Caco-2 (cell line): Measurements from ENCODE around the gene HAX1. TPM values are rescaled to one million over a fixed set of nuclear protein-coding genes. Genes with fewer than 3 reads are reported as not detected.

Source experiments
- BruUV-seq: library from RNA; stranded (reverse); fragments of 400-500 nt; replicated peaks from 2 replicates; lab custom pipeline; 2021; lab: Mats Ljungman, UMichigan
- CTCF ChIA-PET: fragments of 300-600 bp; sonication (Branson Sonifier 250); formaldehyde crosslinking; loops from one replicate; lab custom pipeline; 2022; ENCODE audit warnings: antibody characterized with exemption; lab: Charles Lee
- POLR2A ChIA-PET: fragments of 300-600 bp; sonication (Branson Sonifier 250); formaldehyde crosslinking; loops from one replicate; lab custom pipeline; 2022; ENCODE audit warnings: antibody characterized with exemption; lab: Charles Lee
- DNase-seq, 2 experiments: peaks; one replicate each; pipeline versions ENCODE4 v3.0.0 to v3.0.0-alpha.2; 2020 to 2022
- H3K27me3 ChIP-seq: replicated peaks from 2 replicates; pipeline ENCODE4 v1.6.0; 2011; ENCODE audit warnings: low read length; ENCODE audit not compliant: control insufficient read depth, insufficient read depth
- H3K36me3 ChIP-seq: 2 replicates; pipeline ENCODE4 v1.5.1; 2011; ENCODE audit warnings: low read length; ENCODE audit not compliant: control insufficient read depth, insufficient read depth
- H3K4me1 ChIP-seq: fragments of 250-450 bp; sonication (Bioruptor Pico); 2 replicates; pipeline ENCODE4 v1.5.1; 2020; ENCODE audit warnings: mild to moderate bottlenecking
- H3K4me3 ChIP-seq: 2 replicates; pipeline ENCODE4 v1.5.1; 2011; ENCODE audit warnings: low read depth, mild to moderate bottlenecking, control low read depth, low read length
- H3K9me3 ChIP-seq: fragments of 250-450 bp; sonication (Bioruptor Pico); 2 replicates; pipeline ENCODE4 v1.5.1; 2020; ENCODE audit warnings: mild to moderate bottlenecking, moderate library complexity
- H3K27ac Mint-ChIP-seq: one replicate; pipeline ENCODE4 v1.8.0; 2022; ENCODE audit warnings: mixed read lengths; ENCODE audit not compliant: unreplicated experiment
- H3K27me3 Mint-ChIP-seq: one replicate; pipeline ENCODE4 v1.8.0; 2022; ENCODE audit warnings: mixed read lengths; ENCODE audit not compliant: insufficient read depth, unreplicated experiment
- H3K36me3 Mint-ChIP-seq: one replicate; pipeline ENCODE4 v1.8.0; 2022; ENCODE audit warnings: mild to moderate bottlenecking, mixed read lengths; ENCODE audit not compliant: insufficient read depth, unreplicated experiment
- H3K4me1 Mint-ChIP-seq: one replicate; pipeline ENCODE4 v1.8.0; 2022; ENCODE audit warnings: low read depth, mixed read lengths; ENCODE audit not compliant: unreplicated experiment
- H3K4me3 Mint-ChIP-seq: one replicate; pipeline ENCODE4 v1.8.0; 2022; ENCODE audit warnings: mild to moderate bottlenecking, moderate library complexity, mixed read lengths; ENCODE audit not compliant: unreplicated experiment
- H3K9me3 Mint-ChIP-seq: one replicate; pipeline ENCODE4 v1.8.0; 2022; ENCODE audit warnings: mixed read lengths; ENCODE audit not compliant: unreplicated experiment
- CTCF ChIP-seq, 2 experiments: fragments of 200-600 bp in 1 of 2; IDR thresholded peaks; 1 replicate in 1 of 2; 2 replicates in 1 of 2; pipeline versions ENCODE4 v1.5.1 to v1.8.0; 2011 to 2022; ENCODE audit warnings: antibody characterized with exemption in 1 of 2, control low read depth in 1 of 2, inconsistent platforms in 1 of 2, low read depth in 1 of 2, low read length in 1 of 2, mild to moderate bottlenecking in 1 of 2, moderate library complexity in 1 of 2; ENCODE audit not compliant: insufficient read depth in 1 of 2, severe bottlenecking in 1 of 2, unreplicated experiment in 1 of 2
- intact Hi-C: fragments of 100-400 bp; cut with micrococcal nuclease; formaldehyde crosslinking; loops from one replicate; pipeline ENCODE4 v1.10.0; 2022; ENCODE audit not compliant: unreplicated experiment
- total RNA-seq: library from RNA; stranded (reverse); gene quantifications from 2 replicates; pipeline ENCODE4 v1.2.3, GENCODE V29; 2022

Gene HAX1
- total RNA-seq, 1 experiment from 2014 or later = 138 TPM

GRCh38 chr1:154237435-154237834, 35.0 kb upstream of the HAX1 start:
- POLR2A ChIA-PET = no interaction called here
- Mint-ChIP-seq H3K4me1 (peaks cover 27% of the 10 kb centered on the region), H3K9me3 (no peaks in the 10 kb centered on the region), H3K27me3 (no peaks in the 10 kb centered on the region), H3K4me3 (peak overlapping the region; percentile 31), H3K36me3 (peaks cover 99% of the 10 kb centered on the region), H3K27ac (peak overlapping the region; percentile 61)
- Histone ChIP-seq H3K27me3 (no peaks in the 10 kb centered on the region), H3K9me3 (no peaks in the 10 kb centered on the region), H3K36me3 (peaks cover 8% of the 10 kb centered on the region), H3K4me1 (peaks cover 27% of the 10 kb centered on the region), H3K4me3 (no peak overlapping the region)
- peak in 1 of 2 experiments; percentile 36 for DNase-seq
- CTCF ChIA-PET = no interaction called here
- no TSS peak for BruUV-seq
- intact Hi-C loops = loop anchor here (1.0 kb wide), 3 partner anchors 15 to 51 kb away; partner anchors contain the start of gene HAX1
- no peak for TF ChIP-seq CTCF (IDR thresholded peaks at IDR 0.05; ENCODE audit: insufficient read depth in 1 of 2, low read depth in 1 of 2, low read length in 1 of 2, severe bottlenecking in 1 of 2, unreplicated experiment in 1 of 2)

- no peak for TF ChIP-seq CTCF (IDR thresholded peaks at IDR 0.05; ENCODE audit: insufficient read depth in 1 of 2, low read depth in 1 of 2, low read length in 1 of 2, severe bottlenecking in 1 of 2, unreplicated experiment in 1 of 2)
- peak overlapping the region; percentile 36 for H3K4me3 Mint-ChIP-seq
- Histone ChIP-seq H3K4me1 (peaks cover 27% of the 10 kb centered on the region), H3K9me3 (no peaks in the 10 kb centered on the region), H3K36me3 (peaks cover 8% of the 10 kb centered on the region), H3K27me3 (no peaks in the 10 kb centered on the region), H3K4me3 (no peak overlapping the region)
- intact Hi-C loops = loop anchor here (1.0 kb wide), 3 partner anchors 16 to 52 kb away; partner anchors contain the start of gene HAX1
- TSS peak; percentile 2 for BruUV-seq
- H3K36me3 Mint-ChIP-seq = peaks cover 100% of the 10 kb centered on the region
- H3K27ac Mint-ChIP-seq = peak overlapping the region; percentile 61
- H3K4me1 Mint-ChIP-seq = peaks cover 27% of the 10 kb centered on the region
- DNase-seq = no peak
- CTCF ChIA-PET = no interaction called here
- POLR2A ChIA-PET = no interaction called here
- H3K9me3 Mint-ChIP-seq = no peaks in the 10 kb centered on the region
- no peaks in the 10 kb centered on the region for H3K27me3 Mint-ChIP-seq
These were observed 34.4 kb upstream of the HAX1 start for GRCh38 chr1:154237880-154238506.

- no TSS peak for BruUV-seq
- H3K27ac Mint-ChIP-seq = peak overlapping the region; percentile 39
These were observed 32.9 kb upstream of the HAX1 start for GRCh38 chr1:154239491-154239890.

More at GRCh38 chr1:154239491-154239890, 32.9 kb upstream of the HAX1 start:
- CTCF ChIA-PET = no interaction called here
- Histone ChIP-seq H3K9me3 (no peaks in the 10 kb centered on the region), H3K4me3 (no peak overlapping the region), H3K36me3 (peaks cover 8% of the 10 kb centered on the region), H3K27me3 (no peaks in the 10 kb centered on the region), H3K4me1 (peaks cover 27% of the 10 kb centered on the region)
- H3K36me3 Mint-ChIP-seq = peaks cover 100% of the 10 kb centered on the region
- intact Hi-C loops = no loop called here
- peaks cover 27% of the 10 kb centered on the region for H3K4me1 Mint-ChIP-seq
- no peaks in the 10 kb centered on the region for H3K27me3 Mint-ChIP-seq
- H3K4me3 Mint-ChIP-seq = peak overlapping the region; percentile 10
- POLR2A ChIA-PET = no interaction called here
- no peak for TF ChIP-seq CTCF (IDR thresholded peaks at IDR 0.05; ENCODE audit: insufficient read depth in 1 of 2, low read depth in 1 of 2, low read length in 1 of 2, severe bottlenecking in 1 of 2, unreplicated experiment in 1 of 2)
- no peak for DNase-seq
- H3K9me3 Mint-ChIP-seq = no peaks in the 10 kb centered on the region
